ENCODE results near the gene DNAJB12. TPM values are rescaled to one million over a fixed set of nuclear protein-coding genes. Genes with fewer than 3 reads are reported as not detected.
A peak's percentile ranks its signal among the peaks of the same experiment; 100 is the strongest.

DNAJB12 gene
- total and polyA plus RNA-seq, 10 of the 15 experiments (the other 5 are each of a cell fraction or from before 2014, with no cell fraction given): 4.6 to 31.6 (median 18.8) TPM

DNA sequence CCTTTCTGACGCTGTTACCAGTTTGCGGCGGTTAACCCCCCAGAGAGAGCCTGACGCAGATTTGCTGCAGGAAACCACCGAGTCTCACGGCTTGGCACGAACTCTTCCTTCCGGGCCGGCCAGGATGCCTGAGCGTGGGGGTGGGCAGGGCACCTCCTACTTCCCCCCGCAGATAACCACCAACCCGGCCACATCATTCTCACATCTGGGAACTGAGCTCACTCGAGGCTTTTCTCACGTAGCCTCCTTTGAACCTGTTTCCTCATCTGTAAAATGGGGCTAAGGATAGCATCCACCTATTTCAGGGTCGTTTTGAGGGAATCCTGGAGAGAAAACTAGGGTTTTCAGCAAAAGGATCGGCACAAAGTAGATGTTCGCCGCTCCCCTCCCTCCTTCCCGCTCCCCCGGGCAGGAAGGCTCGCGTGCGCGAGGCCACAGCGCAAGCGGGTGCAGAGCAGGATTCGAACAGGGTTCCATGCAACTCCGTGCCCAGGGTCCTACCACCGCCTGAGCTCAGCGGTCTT is 57.4 kb downstream of the DNAJB12 start (continued):
- TF ChIP-seq ELK1 (IDR thresholded peaks at IDR 0.05; ENCODE audit: low read depth, low read length) (peak; percentile 87), ZNF384 (IDR thresholded peaks at IDR 0.05; ENCODE audit: borderline replicate concordance, low read depth, low read length) (no peak), KAT2A (conservative IDR thresholded peaks at IDR 0.05; ENCODE audit: control insufficient read depth, low read depth, low read length) (no peak), ZSCAN29 (IDR thresholded peaks at IDR 0.05) (no peak), MYC (IDR thresholded peaks at IDR 0.05; ENCODE audit: insufficient read depth, insufficient read length, insufficient replicate concordance, low read length, severe bottlenecking) (no peak), GATAD2B (conservative IDR thresholded peaks at IDR 0.05; ENCODE audit: low read depth) (peak; percentile 100), IRF3 (IDR thresholded peaks at IDR 0.05) (no peak), BACH1 (IDR thresholded peaks at IDR 0.05; ENCODE audit: borderline replicate concordance) (peak; percentile 95), EP300 (IDR thresholded peaks at IDR 0.05; ENCODE audit: borderline replicate concordance in 1 of 2, control insufficient read depth in 1 of 2, low read depth in 2 of 2, low read length in 2 of 2) (peak; percentile 100), POU2F2 (IDR thresholded peaks at IDR 0.05; ENCODE audit: borderline replicate concordance, low read depth, low read length) (peak; percentile 96; the same call in 2 of the 3 replicates), ZNF622 (IDR thresholded peaks at IDR 0.05) (no peak), MEF2B (IDR thresholded peaks at IDR 0.05; ENCODE audit: partially characterized antibody, poor library complexity, severe bottlenecking) (peak; percentile 99), CHD2 (IDR thresholded peaks at IDR 0.05; ENCODE audit: borderline replicate concordance, low read depth, low read length) (peak; percentile 96), ZBTB4 (CRISPR knock-in tag; IDR thresholded peaks at IDR 0.05) (no peak), ZNF687 (IDR thresholded peaks at IDR 0.05) (peak; percentile 95), SP1 (IDR thresholded peaks at IDR 0.05; ENCODE audit: low read depth, low read length) (peak; percentile 91), BRCA1 (IDR thresholded peaks at IDR 0.05; ENCODE audit: low read depth, low read length) (no peak), CBFB (IDR thresholded peaks at IDR 0.05; ENCODE audit: low read depth) (peak; percentile 99), MYB (IDR thresholded peaks at IDR 0.05; ENCODE audit: borderline replicate concordance, low read depth, low read length) (peak; percentile 92), ATF7 (IDR thresholded peaks at IDR 0.05; ENCODE audit: low read depth) (peak; percentile 97), MEF2A (IDR thresholded peaks at IDR 0.05; ENCODE audit: insufficient read depth, low read depth, low read length) (peak; percentile 89)

Data from GM12878 (cell line).